IPS DF 6.9 (cell line): Measurements from ENCODE around the gene CYP26A1.

Experiments
- DNase-seq: peaks from one replicate; pipeline ENCODE4 v3.0.0-alpha.2; 2013; ENCODE audit warnings: low read depth, low spot score
- H3K27ac ChIP-seq: one replicate; pipeline ENCODE4 v1.5.1; 2013; ENCODE audit warnings: low read length, control low read depth
- H3K27me3 ChIP-seq: 2 replicates; pipeline ENCODE4 v1.6.1; 2013; ENCODE audit warnings: mild to moderate bottlenecking, low read length; ENCODE audit not compliant: control insufficient read depth, insufficient read depth
- H3K36me3 ChIP-seq: 2 replicates; pipeline ENCODE4 v1.6.1; 2013; ENCODE audit warnings: low read length; ENCODE audit not compliant: control insufficient read depth, insufficient read depth
- H3K4me1 ChIP-seq: 2 replicates; pipeline ENCODE4 v1.6.1; 2013; ENCODE audit warnings: low read length; ENCODE audit not compliant: control insufficient read depth, insufficient read depth
- H3K4me3 ChIP-seq: 2 replicates; pipeline ENCODE4 v1.5.1; 2013; ENCODE audit warnings: mild to moderate bottlenecking, low read length
- H3K9me3 ChIP-seq: 2 replicates; pipeline ENCODE4 v1.6.1; 2013; ENCODE audit warnings: low read length, inconsistent platforms; ENCODE audit not compliant: control insufficient read depth, insufficient read depth
- WGBS: extraction: QIAGEN DNeasy Blood & Tissue Kit; methylation state at CpG from one replicate; pipeline ENCODE4 v1.1.7; 2013; ENCODE audit warnings: mixed read lengths, missing lambda C conversion rate; ENCODE audit not compliant: insufficient read length, insufficient coverage; 5-methylcytosine and 5-hydroxymethylcytosine counted together

Gene CYP26A1

DNA sequence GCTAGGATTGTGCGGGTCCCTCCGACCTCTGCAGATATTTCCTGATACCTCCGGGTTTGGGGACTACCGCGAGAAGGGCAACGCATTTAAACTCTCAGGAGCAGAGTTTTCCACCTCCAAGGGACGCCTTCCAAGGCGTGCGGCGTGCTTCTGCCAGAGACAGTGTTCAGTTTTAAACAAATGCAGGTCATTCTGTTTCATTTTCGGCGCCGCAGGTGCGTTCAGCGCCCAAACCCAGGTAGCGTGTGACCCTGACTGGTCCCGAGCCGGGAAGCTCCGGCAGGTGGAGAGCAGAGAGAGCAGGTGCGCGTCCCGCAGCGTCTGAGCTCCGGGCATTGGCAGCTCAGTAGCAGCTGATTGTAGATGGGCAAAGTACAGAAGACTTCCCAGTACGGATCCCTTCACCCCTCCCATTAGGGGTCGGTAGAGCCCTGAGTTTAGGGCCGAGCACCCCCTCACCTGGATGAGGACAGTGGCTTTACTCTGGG, 1.4 kb upstream of the CYP26A1 start:
- Histone ChIP-seq H3K27me3 (peaks cover 85% of the 10 kb centered on the region), H3K4me1 (peaks cover 19% of the 10 kb centered on the region), H3K9me3 (no peaks in the 10 kb centered on the region), H3K4me3 (peak overlapping the region; percentile 8; the same call in 1 of the 2 replicates), H3K36me3 (no peaks in the 10 kb centered on the region), H3K27ac (no peak overlapping the region)
- WGBS, result no CpG with 5 or more reads among the region's 27 CpGs
- DNase-seq, result no peak

DNA sequence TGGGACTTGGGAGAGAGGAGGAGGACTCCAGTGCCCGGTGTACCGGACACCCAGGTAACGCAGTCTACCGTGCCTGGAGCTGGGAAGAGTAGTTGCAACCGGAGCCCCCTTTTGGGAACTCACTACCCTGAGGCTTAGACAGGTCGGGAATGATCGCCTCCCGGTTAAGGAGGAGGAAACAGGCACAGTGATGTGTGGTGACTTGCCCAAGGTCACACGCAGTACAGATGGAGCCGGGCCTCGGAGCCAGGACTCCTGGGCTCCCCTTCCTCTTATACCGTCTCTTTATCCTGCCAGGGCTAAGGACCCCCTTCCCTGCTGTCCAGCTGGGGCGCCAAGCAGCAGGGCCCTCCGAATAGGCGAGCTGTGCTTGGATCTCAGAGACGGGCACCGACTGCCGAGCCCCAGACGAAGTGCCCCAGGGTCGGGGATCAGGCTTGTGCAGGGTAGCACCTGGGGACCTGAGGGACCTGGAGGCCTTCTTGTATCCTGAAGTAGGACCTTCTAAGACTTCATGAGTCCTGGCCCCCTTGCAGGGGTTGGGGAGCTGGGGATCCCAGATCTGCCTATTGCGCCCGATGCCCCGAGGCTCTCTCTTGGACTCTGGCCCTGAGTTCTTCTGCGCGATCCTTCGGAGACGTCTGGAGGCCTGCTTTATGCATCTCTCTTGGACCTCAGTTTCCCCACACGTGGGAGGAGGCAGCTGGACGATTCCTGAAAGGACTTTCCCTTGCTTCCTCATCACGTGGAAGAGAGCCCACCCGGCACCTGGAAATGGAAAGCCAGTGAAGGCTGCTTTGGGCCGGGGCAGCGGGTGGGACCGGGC, 767 bp upstream of the CYP26A1 start:
- no peak for DNase-seq
- no peaks in the 10 kb centered on the region for H3K36me3 ChIP-seq
- H3K4me1 ChIP-seq, result peaks cover 19% of the 10 kb centered on the region
- H3K27ac ChIP-seq, result no peak overlapping the region
- no peaks in the 10 kb centered on the region for H3K9me3 ChIP-seq
- H3K27me3 ChIP-seq, result peaks cover 78% of the 10 kb centered on the region
- WGBS, result no CpG with 5 or more reads among the region's 34 CpGs
- H3K4me3 ChIP-seq, result peak overlapping the region; percentile 16; the same call in 1 of the 2 replicates

DNA sequence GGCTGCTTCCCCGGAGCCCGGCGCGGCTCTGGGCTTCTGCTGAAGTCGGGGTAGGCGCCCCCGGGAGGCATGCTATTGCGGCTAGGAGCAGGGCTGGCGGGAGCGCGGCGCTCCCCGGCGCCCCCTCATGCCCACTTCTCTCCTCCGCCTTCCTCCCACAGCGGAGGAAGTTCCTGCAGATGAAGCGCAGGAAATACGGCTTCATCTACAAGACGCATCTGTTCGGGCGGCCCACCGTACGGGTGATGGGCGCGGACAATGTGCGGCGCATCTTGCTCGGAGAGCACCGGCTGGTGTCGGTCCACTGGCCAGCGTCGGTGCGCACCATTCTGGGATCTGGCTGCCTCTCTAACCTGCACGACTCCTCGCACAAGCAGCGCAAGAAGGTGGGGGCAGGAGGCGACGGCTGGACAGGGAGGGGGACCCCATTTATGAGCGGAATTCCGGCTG, 479 bp downstream of the CYP26A1 start:
- Histone ChIP-seq H3K4me1 (peaks cover 12% of the 10 kb centered on the region), H3K4me3 (peak overlapping the region; percentile 38; the same call in 1 of the 2 replicates), H3K27me3 (peaks cover 66% of the 10 kb centered on the region), H3K36me3 (no peaks in the 10 kb centered on the region), H3K27ac (no peak overlapping the region), H3K9me3 (no peaks in the 10 kb centered on the region)
- WGBS, result no CpG with 5 or more reads among the region's 40 CpGs
- no peak for DNase-seq

DNA sequence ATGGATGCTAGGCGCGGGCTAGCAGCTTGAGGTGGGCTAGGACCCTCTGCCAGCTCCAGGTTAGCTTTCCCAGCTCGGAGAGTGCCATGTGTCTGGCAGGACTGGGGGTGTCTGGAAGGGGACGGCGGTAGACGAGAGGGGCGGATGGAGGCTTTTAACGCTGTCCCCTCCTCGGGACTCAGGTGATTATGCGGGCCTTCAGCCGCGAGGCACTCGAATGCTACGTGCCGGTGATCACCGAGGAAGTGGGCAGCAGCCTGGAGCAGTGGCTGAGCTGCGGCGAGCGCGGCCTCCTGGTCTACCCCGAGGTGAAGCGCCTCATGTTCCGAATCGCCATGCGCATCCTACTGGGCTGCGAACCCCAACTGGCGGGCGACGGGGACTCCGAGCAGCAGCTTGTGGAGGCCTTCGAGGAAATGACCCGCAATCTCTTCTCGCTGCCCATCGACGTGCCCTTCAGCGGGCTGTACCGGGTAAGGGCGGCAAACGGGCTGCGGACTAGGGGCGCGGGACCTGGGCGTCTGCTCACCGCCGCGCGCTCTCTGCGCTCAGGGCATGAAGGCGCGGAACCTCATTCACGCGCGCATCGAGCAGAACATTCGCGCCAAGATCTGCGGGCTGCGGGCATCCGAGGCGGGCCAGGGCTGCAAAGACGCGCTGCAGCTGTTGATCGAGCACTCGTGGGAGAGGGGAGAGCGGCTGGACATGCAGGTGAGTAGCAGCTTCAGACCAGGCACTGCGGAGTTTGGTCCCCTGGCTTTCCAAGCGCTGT, 1.1 kb downstream of the CYP26A1 start:
- Histone ChIP-seq H3K4me1 (peaks cover 12% of the 10 kb centered on the region), H3K4me3 (peak overlapping the region; percentile 38; the same call in 1 of the 2 replicates), H3K27me3 (peaks cover 62% of the 10 kb centered on the region), H3K27ac (no peak overlapping the region), H3K36me3 (no peaks in the 10 kb centered on the region), H3K9me3 (no peaks in the 10 kb centered on the region)
- no CpG with 5 or more reads among the region's 67 CpGs for WGBS
- no peak for DNase-seq

DNA sequence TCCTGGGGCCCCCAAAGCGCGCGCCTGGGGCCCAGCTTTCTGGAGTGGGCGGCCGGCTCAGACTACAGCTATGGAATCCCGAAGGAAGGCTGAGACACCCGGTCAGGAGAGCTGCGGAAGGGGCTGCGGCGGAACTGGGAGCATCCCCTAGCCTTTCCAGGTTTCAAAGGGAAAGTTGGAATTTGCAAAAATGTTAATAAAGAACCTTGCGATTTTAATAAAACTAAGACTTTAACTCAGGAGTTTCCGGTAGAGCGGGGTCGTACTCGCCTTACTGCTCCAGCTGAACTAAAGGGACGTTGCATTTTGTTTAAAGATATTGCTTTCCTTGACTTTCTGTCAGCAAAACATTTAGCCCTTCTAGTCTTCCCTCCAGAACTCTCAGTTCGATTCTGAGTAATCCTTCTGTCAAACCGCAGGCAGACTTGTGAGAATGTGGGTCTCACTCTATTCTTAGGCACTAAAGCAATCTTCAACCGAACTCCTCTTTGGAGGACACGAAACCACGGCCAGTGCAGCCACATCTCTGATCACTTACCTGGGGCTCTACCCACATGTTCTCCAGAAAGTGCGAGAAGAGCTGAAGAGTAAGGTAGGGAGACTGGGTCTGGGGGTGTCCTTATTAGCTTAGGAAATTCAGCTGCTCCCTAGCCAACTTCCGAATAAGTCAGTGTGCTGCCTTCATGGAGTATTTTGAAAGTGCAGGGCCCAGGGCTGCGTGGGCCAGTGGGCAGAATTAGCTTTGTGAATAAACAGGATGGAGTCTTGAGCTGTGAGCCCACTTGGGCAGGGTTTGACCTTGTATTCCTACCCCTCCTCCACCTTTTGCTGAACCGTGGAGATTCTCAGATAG, 1.9 kb downstream of the CYP26A1 start:
- no peak overlapping the region for H3K27ac ChIP-seq
- no peaks in the 10 kb centered on the region for H3K36me3 ChIP-seq
- peaks cover 13% of the 10 kb centered on the region for H3K4me1 ChIP-seq
- no peak for DNase-seq
- WGBS, result no CpG with 5 or more reads among the region's 25 CpGs
- no peaks in the 10 kb centered on the region for H3K9me3 ChIP-seq
- peak overlapping the region; percentile 38; the same call in 1 of the 2 replicates for H3K4me3 ChIP-seq
- H3K27me3 ChIP-seq, result peaks cover 55% of the 10 kb centered on the region

DNA sequence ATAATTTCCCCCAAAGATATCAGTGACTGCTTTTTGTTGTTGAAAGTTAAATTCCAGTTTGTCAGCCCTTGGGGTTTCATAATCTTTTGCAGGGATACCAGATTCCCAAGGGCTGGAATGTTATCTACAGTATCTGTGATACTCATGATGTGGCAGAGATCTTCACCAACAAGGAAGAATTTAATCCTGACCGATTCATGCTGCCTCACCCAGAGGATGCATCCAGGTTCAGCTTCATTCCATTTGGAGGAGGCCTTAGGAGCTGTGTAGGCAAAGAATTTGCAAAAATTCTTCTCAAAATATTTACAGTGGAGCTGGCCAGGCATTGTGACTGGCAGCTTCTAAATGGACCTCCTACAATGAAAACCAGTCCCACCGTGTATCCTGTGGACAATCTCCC, 3.2 kb downstream of the CYP26A1 start:
- no CpG with 5 or more reads among the region's 2 CpGs for WGBS
- DNase-seq, result no peak
- Histone ChIP-seq H3K36me3 (no peaks in the 10 kb centered on the region), H3K9me3 (no peaks in the 10 kb centered on the region), H3K27me3 (peaks cover 44% of the 10 kb centered on the region), H3K27ac (no peak overlapping the region), H3K4me3 (no peak overlapping the region), H3K4me1 (peaks cover 15% of the 10 kb centered on the region)

DNA sequence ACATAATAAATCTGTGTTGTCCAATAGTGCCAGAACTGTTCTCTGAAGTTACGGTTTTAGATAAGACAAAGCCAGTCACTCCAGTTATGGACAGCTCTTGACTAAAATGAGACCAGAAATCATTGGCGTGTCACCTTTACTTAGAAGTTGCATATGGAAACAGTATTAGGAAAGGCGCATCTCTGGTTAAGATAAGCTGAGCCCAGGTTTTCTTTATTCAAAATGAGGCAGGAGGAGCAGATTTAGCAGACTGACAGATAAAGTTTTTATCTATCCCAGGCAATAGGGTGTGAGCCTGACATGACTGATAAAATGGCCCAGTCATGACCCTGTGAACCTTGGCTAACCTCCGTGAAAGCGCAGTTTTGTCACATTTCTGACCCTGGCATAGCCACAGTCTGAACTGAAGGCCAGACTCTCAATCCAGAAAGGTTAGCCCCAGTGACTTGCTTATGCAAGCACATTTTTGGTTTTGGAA, 4.2 kb downstream of the CYP26A1 start:
- no peak for DNase-seq
- H3K36me3 ChIP-seq, result no peaks in the 10 kb centered on the region
- no CpG with 5 or more reads among the region's 5 CpGs for WGBS

DNA sequence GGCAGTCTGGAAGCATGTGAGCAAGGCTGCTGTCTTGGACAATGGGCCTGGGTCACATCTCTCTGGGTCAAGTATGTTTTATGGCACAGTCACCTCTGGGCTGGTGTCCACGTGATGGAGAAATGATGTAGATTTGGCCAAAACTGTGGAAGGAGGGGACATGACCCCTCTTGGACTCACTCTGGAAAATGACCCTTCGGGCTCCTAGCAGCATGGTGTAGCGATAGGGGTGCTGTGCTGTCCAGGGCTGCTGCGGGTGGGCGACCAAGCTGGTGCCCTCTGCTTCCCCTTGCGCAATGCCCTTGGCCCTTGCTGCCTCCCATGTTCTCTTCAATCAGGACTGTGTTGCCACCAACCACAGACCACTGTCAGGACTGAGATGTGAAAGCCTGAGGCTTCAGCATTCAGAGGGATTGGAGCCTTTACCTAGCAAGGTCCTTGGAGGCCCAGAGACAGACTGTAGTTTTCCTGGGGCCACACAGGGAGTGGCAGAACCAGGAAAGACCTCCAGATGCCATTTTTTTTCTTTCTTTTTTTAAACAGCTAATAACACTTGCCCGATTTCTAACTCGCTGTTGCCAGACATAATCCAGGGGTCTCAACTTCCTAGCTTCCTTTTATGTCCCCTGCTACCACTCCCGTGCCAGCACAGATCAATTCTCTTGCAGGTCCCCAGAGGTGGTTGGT, 6.1 kb downstream of the CYP26A1 start:
- no peaks in the 10 kb centered on the region for H3K36me3 ChIP-seq
- peaks cover 20% of the 10 kb centered on the region for H3K27me3 ChIP-seq
- H3K4me3 ChIP-seq, result no peak overlapping the region
- no peaks in the 10 kb centered on the region for H3K9me3 ChIP-seq
- no CpG with 5 or more reads among the region's 9 CpGs for WGBS
- DNase-seq, result no peak
- H3K4me1 ChIP-seq, result peaks cover 7% of the 10 kb centered on the region
- no peak overlapping the region for H3K27ac ChIP-seq

More for the DNA sequence above, 4.2 kb downstream of the CYP26A1 start:
- H3K27ac ChIP-seq, result no peak overlapping the region
- no peaks in the 10 kb centered on the region for H3K9me3 ChIP-seq
- H3K4me1 ChIP-seq, result peaks cover 14% of the 10 kb centered on the region
- H3K4me3 ChIP-seq, result no peak overlapping the region
- H3K27me3 ChIP-seq, result peaks cover 33% of the 10 kb centered on the region

DNA sequence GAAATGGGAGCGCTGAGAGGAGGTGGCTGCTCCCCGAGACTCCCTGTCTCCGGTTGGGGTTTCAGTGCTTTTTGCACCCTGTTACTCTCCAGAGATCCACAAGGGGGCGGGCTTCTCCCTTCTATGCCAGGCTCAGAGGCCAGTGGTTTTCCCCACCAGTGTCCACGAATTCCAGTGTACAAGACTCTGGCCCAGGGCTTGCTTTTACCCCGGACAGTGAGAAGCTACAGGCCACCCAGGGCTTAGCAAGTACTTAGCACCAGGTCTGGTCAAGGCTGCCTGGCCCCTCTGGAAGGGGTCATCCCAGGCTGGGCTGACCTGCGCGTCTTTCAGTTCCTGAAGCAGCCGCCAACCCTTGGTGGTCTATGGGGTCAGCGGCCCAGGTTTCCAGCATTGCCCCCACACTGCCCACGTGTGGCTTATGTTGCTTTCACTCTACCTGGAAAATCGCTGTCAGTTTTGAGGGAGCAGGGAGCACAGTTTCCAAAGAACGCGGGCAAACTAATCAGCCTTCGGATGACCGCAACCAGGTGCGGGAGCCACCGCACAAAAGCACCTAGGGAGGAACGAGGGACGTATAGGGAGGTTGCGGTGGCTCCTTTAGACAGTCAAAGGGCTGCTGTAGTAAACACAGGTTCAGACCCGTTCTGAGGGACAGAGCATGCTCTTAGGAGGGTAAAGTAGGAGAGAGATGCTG, 6.8 kb downstream of the CYP26A1 start:
- DNase-seq, result no peak
- H3K27ac ChIP-seq, result no peak overlapping the region
- H3K36me3 ChIP-seq, result no peaks in the 10 kb centered on the region
- H3K9me3 ChIP-seq, result no peaks in the 10 kb centered on the region
- no peak overlapping the region for H3K4me3 ChIP-seq
- WGBS, result no CpG with 5 or more reads among the region's 22 CpGs
- H3K27me3 ChIP-seq, result peaks cover 13% of the 10 kb centered on the region
- peaks cover 5% of the 10 kb centered on the region; the same call in 1 of the 2 replicates for H3K4me1 ChIP-seq
